WTC11 (cell line): ENCODE measurements around the gene ZBTB8A. TPM values are rescaled to one million over a fixed set of nuclear protein-coding genes. Genes with fewer than 3 reads are reported as not detected.

Experiments used
- ATAC-seq: fragments of 200-7000 bp; cut with Tn5 transposase; 2 replicates; pipeline ENCODE4 v1.10.0; 2021; ENCODE audit warnings: mild to moderate bottlenecking, moderate library complexity
- CTCF ChIA-PET: fragments of 300-600 bp; sonication (Branson Sonifier 250); formaldehyde crosslinking; loops from one replicate; lab custom pipeline; 2021; ENCODE audit warnings: antibody characterized with exemption; lab: Charles Lee
- POLR2A ChIA-PET: fragments of 350-600 bp; sonication (Branson Sonifier 250); formaldehyde crosslinking; loops from one replicate; lab custom pipeline; 2021; ENCODE audit warnings: antibody characterized with exemption; lab: Charles Lee
- DNase-seq: peaks from one replicate; pipeline ENCODE4 v3.0.0; 2021; ENCODE audit warnings: low spot score
- H3K27ac Mint-ChIP-seq: 2 replicates; pipeline ENCODE4 v1.8.0; 2021; ENCODE audit warnings: mixed read lengths
- H3K27me3 Mint-ChIP-seq: 2 replicates; pipeline ENCODE4 v1.8.0; 2021; ENCODE audit warnings: low read depth, mild to moderate bottlenecking, moderate library complexity, mixed read lengths
- H3K36me3 Mint-ChIP-seq: 2 replicates; pipeline ENCODE4 v1.8.0; 2021; ENCODE audit warnings: mixed read lengths
- H3K4me1 Mint-ChIP-seq: 2 replicates; pipeline ENCODE4 v1.8.0; 2022; ENCODE audit warnings: mixed read lengths
- H3K4me3 Mint-ChIP-seq: 2 replicates; pipeline ENCODE4 v1.8.0; 2021; ENCODE audit warnings: mild to moderate bottlenecking, moderate library complexity, mixed read lengths
- H3K9me3 Mint-ChIP-seq: 2 replicates; pipeline ENCODE4 v1.8.0; 2021; ENCODE audit warnings: mixed read lengths
- HMGXB4 ChIP-seq: sonication (generic); formaldehyde crosslinking; IDR thresholded peaks from 2 replicates; pipeline ENCODE4 v1.8.1; 2023; ENCODE audit warnings: mild to moderate bottlenecking, moderate library complexity, missing genetic modification reagents
- NFE2L1 ChIP-seq: sonication (generic); formaldehyde crosslinking; IDR thresholded peaks from 2 replicates; pipeline ENCODE4 v1.8.1; 2023; ENCODE audit warnings: missing genetic modification reagents
- OVOL2 ChIP-seq: fragments of 250-450 bp; sonication (Bioruptor Pico); IDR thresholded peaks from 2 replicates; pipeline ENCODE4 v1.9.0; 2021; ENCODE audit warnings: mild to moderate bottlenecking, borderline replicate concordance
- SMAD3 ChIP-seq: sonication (generic); formaldehyde crosslinking; IDR thresholded peaks from 2 replicates; pipeline ENCODE4 v1.8.0; 2022; ENCODE audit warnings: missing genetic modification reagents, mild to moderate bottlenecking, borderline replicate concordance
- SP1 ChIP-seq: sonication (generic); formaldehyde crosslinking; conservative IDR thresholded peaks from 2 replicates; pipeline ENCODE4 v1.8.1; 2022; ENCODE audit warnings: missing genetic modification reagents
- TEAD1 ChIP-seq: sonication (generic); formaldehyde crosslinking; IDR thresholded peaks from 2 replicates; pipeline ENCODE4 v1.8.0; 2022; ENCODE audit warnings: mild to moderate bottlenecking, missing genetic modification reagents
- USF1 ChIP-seq: sonication (generic); formaldehyde crosslinking; IDR thresholded peaks from 2 replicates; pipeline ENCODE4 v1.8.0; 2022; ENCODE audit warnings: mild to moderate bottlenecking, missing genetic modification reagents
- ZBTB21 ChIP-seq: sonication (generic); formaldehyde crosslinking; IDR thresholded peaks from 2 replicates; pipeline ENCODE4 v1.8.1; 2023; ENCODE audit warnings: mild to moderate bottlenecking, missing genetic modification reagents, borderline replicate concordance
- ZNF138 ChIP-seq: sonication (generic); formaldehyde crosslinking; conservative IDR thresholded peaks from 2 replicates; pipeline ENCODE4 v1.8.1; 2022; ENCODE audit warnings: mild to moderate bottlenecking, moderate library complexity, missing genetic modification reagents
- total RNA-seq: library from RNA; stranded (reverse); gene quantifications from 3 replicates; pipeline ENCODE4 v1.2.3, GENCODE V29; 2021
- TF ChIP-seq, protein P1 (sequence below): fragments of 250-450 bp; sonication (Bioruptor Pico); conservative IDR thresholded peaks from 2 replicates; pipeline ENCODE4 v1.9.0; 2021; ENCODE audit warnings: mild to moderate bottlenecking
- TF ChIP-seq, protein P2 (sequence below): fragments of 250-450 bp; sonication (Bioruptor Pico); IDR thresholded peaks from 2 replicates; pipeline ENCODE4 v2.1.2; 2022; ENCODE audit warnings: mild to moderate bottlenecking, moderate library complexity
- TF ChIP-seq, protein P3 (sequence below): fragments of 250-450 bp; sonication (Bioruptor Pico); IDR thresholded peaks from 2 replicates; pipeline ENCODE4 v1.8.0; 2021; ENCODE audit warnings: mild to moderate bottlenecking

Gene ZBTB8A
- total RNA-seq, 1 experiment from 2014 or later: 7.7 TPM

DNA sequence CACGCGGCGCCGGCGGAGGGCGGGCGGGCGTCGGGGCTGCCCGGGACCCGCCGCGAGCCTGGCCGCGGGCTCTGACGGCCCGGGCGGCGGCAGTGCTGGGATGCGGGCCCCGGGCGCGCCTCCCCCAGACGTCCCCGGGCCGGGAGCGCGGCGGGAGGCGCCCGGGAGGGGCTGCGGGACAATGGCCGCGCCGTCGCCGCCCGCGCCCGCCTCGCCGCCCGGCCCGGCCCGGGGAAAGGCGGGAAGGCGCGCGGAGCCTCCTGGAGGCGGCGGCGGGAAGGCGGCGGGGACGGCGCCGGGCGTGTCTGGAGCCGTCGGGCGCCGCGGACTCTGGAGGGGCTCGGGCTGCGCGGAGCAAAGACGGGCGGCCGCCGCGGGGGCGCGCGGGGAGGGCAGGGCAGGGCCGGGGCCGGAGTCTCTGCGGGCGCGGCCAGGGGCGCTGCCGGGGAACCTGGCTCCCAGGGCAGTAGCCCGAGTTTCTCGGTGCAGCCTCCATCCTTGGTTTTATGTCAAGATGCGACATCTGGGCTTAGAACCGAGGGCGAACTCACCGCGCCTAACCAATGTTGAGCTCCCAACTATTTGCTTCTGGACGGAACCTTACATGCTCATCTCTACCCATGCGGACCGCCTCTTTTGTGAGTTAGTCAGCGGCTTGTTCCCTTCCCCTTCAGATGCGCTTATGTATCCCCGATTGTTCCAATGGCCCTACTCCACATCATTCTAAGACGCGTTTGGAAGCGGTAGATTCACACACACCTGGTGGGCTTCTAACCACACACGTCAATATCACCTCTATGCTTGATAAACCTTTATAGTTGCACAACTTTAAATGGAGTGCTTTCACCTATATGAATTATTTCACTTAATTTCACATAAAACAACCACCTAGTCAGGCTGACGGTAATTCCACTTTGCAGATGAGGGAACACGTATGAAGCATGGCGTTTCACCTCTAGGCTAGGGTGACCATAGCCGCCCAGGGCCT is 651 bp downstream of the ZBTB8A start:
- POLR2A ChIA-PET: interaction anchor here (1.0 kb wide), 1 partner anchor 111 kb away, joined by 3 read pairs; the partner anchor contains the start of genes RBBP4 and ZBTB8OS

DNA sequence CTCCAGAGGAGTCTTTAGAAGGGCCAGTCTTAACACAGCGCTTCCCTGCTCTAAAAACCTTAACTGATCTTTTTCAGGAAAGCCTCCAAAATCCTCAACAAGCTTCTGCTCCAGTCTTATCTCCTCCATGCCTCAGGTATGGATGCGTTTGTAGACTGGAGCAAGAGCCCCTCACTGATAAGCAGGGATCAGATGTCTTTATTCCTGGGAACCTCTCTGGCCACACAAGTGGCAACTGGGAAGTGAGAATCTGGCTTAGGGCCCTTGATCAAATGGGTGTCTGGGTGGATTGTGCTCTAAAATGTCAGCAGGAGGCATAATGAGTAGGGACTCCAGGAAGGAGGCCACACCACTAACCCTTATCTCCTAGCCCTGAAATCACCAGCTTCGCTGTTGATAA is 1.4 kb downstream of the ZBTB8A start:
- no peak for DNase-seq
- H3K9me3 Mint-ChIP-seq: no peaks in the 10 kb centered on the region
- H3K36me3 Mint-ChIP-seq: no peaks in the 10 kb centered on the region
- no peak for ATAC-seq
- H3K27me3 Mint-ChIP-seq: peaks cover 23% of the 10 kb centered on the region
- TF ChIP-seq USF1 (CRISPR knock-in tag) (no peak), HMGXB4 (CRISPR knock-in tag) (no peak), ZNF138 (CRISPR knock-in tag) (no peak), SP1 (no peak)
- TF ChIP-seq, all 79 proteins: peak for 0
- ChIA-PET CTCF (interaction anchor here (0.6 kb wide), 2 partner anchors 20 to 104 kb away, joined by 3 read pairs; no protein-coding TSS in a partner anchor), POLR2A (no interaction called here)
- peaks cover 20% of the 10 kb centered on the region for H3K4me1 Mint-ChIP-seq
- peak overlapping the region; percentile 85 for H3K4me3 Mint-ChIP-seq
- no peak overlapping the region for H3K27ac Mint-ChIP-seq

More for the DNA sequence above, 651 bp downstream of the ZBTB8A start:
- Mint-ChIP-seq H3K27ac (peak overlapping the region; percentile 19; the same call in 1 of the 2 replicates), H3K27me3 (peaks cover 23% of the 10 kb centered on the region), H3K4me1 (peaks cover 20% of the 10 kb centered on the region), H3K9me3 (no peaks in the 10 kb centered on the region), H3K36me3 (no peaks in the 10 kb centered on the region), H3K4me3 (peak overlapping the region; percentile 85)
- ATAC-seq (peak; percentile 71), DNase-seq (peak; percentile 54)
- CTCF ChIA-PET: interaction anchor here (0.6 kb wide), 2 partner anchors 19 to 104 kb away, joined by 3 read pairs; no protein-coding TSS in a partner anchor
- TF ChIP-seq OVOL2: no peak
- TF ChIP-seq SMAD3 (CRISPR knock-in tag): no peak
- no peak for TF ChIP-seq NFE2L1
- TF ChIP-seq, protein P1, sequence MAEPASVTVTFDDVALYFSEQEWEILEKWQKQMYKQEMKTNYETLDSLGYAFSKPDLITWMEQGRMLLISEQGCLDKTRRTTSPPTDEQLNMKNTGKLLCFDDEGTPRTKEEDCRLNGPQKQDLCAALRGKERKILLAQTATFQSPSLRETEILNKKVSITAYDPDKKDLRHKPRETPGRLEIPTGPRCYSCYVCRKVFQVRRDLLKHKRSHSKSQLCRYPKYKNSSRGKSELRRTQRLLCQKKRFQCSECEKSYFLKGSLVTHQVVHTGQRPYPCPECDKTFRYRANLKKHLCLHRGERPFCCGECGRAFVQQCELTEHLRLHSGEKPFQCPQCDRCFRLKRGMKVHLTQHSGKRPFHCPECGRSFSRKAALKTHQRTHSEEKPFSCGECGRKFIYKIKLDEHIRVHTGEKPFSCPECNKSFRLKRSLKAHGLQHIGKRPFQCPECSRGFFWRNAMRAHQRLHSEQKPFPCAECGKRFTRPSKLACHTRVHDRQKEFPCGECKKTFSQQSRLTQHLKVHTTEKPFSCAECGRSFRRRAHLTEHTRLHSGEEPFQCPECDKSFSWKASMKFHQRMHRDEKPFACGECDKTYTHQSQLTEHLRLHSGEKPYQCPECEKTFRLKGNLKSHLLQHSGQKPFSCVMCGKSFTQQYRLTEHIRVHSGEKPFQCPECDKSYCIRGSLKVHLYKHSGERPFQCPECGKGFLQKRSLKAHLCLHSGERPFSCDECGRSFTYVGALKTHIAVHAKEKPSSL (CRISPR knock-in tag): no peak
- no peak for TF ChIP-seq ZBTB21 (CRISPR knock-in tag)
- no peak for TF ChIP-seq TEAD1 (CRISPR knock-in tag)
- TF ChIP-seq, protein P2, sequence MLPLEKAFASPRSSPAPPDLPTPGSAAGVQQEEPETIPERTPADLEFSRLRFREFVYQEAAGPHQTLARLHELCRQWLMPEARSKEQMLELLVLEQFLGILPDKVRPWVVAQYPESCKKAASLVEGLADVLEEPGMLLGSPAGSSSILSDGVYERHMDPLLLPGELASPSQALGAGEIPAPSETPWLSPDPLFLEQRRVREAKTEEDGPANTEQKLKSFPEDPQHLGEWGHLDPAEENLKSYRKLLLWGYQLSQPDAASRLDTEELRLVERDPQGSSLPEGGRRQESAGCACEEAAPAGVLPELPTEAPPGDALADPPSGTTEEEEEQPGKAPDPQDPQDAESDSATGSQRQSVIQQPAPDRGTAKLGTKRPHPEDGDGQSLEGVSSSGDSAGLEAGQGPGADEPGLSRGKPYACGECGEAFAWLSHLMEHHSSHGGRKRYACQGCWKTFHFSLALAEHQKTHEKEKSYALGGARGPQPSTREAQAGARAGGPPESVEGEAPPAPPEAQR (CRISPR knock-in tag): no peak

- POLR2A ChIA-PET: no interaction called here
- H3K9me3 Mint-ChIP-seq: no peaks in the 10 kb centered on the region
- DNase-seq (no peak), ATAC-seq (no peak)
- H3K27me3 Mint-ChIP-seq: peaks cover 23% of the 10 kb centered on the region
- H3K4me1 Mint-ChIP-seq: peaks cover 20% of the 10 kb centered on the region
- H3K27ac Mint-ChIP-seq: no peak overlapping the region
- H3K36me3 Mint-ChIP-seq: no peaks in the 10 kb centered on the region
- H3K4me3 Mint-ChIP-seq: peak overlapping the region; percentile 85; the same call in 1 of the 2 replicates
- TF ChIP-seq, protein P3, sequence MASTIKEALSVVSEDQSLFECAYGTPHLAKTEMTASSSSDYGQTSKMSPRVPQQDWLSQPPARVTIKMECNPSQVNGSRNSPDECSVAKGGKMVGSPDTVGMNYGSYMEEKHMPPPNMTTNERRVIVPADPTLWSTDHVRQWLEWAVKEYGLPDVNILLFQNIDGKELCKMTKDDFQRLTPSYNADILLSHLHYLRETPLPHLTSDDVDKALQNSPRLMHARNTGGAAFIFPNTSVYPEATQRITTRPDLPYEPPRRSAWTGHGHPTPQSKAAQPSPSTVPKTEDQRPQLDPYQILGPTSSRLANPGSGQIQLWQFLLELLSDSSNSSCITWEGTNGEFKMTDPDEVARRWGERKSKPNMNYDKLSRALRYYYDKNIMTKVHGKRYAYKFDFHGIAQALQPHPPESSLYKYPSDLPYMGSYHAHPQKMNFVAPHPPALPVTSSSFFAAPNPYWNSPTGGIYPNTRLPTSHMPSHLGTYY (CRISPR knock-in tag): no peak
- CTCF ChIA-PET: interaction anchor here (1.2 kb wide), 1 partner anchor 21 kb away, joined by 8 read pairs; no protein-coding TSS in a partner anchor
Measured at GRCh38 chr1:32541064-32541566, 1.9 kb downstream of the ZBTB8A start.
